GM12872 (cell line): Measurements from ENCODE around the gene SNX27.

Experiments
- CTCF ChIP-seq: IDR thresholded peaks from 3 replicates; pipeline ENCODE4 v1.5.1; 2011; ENCODE audit warnings: low read depth, mild to moderate bottlenecking, low read length, moderate library complexity; ENCODE audit not compliant: insufficient read depth

SNX27 gene

DNA sequence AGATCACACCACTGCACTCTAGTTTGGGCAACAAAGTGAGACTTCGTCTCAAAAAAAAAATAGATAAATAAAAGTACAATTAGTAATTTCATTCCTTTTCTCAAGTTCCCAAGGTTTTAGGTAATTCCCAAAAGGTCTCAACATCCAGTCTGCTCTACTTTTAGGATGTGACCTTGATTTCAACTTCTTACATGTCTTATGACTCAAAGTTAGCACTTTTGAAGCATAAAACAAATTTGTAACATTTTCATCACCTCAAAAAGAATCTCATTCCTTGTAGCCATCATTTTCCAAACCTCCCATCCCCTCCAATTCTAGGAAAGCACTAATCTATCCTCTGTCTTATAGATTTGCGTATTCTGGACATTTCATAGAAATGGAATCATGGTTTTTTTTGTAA is 32.2 kb downstream of the SNX27 start:
- no peak for TF ChIP-seq CTCF

DNA sequence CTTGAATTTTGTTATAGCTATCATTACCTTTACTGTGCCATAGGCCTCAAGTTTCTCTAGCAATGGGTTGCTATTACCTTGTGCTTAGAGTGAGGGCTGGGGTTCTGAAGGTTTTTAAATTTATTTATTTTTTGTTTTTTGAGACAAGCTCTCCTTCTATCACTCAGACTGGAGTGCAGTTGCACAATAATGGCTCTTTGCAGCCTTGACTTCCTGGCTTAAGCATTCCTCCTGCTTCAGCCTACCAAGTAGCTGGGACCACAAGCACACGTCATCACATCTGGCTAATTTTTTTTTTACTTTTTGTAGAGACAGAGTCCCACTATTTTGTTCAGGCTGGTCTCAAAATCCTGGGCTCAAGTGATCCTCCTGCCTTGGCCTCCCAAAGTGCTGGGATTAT is 41.5 kb downstream of the SNX27 start:
- no peak for TF ChIP-seq CTCF

GRCh38 chr1:151655371-151655770 is 43.5 kb downstream of the SNX27 start:
- TF ChIP-seq CTCF = no peak

- TF ChIP-seq CTCF = no peak
Observed at GRCh38 chr1:151661751-151662150, 49.9 kb downstream of the SNX27 start.

- no peak for TF ChIP-seq CTCF
Observed at GRCh38 chr1:151668090-151668489, 56.2 kb downstream of the SNX27 start.

- TF ChIP-seq CTCF = no peak
Observed at GRCh38 chr1:151673407-151673806, 61.6 kb downstream of the SNX27 start.

DNA sequence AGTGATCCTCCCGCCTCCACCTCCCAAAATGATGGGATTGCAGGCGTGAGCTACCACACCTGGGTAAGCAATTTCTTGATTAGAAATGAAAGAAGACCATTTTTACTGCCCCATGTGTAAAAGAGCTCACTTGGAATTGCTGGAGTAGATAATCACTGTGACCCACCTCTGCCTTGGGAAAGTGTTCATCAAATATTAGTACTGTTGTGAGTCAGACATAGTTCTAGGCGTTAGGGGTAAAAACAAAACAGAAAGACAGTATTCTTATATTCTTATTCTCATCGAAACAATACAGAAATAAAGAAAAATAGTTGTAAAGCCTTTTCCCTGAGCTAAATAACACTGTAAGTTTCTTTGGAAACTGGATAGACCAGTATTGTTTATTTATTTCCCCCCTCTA is 68.5 kb downstream of the SNX27 start:
- no peak for TF ChIP-seq CTCF

- no peak for TF ChIP-seq CTCF
Observed at GRCh38 chr1:151680826-151681225, 69.0 kb downstream of the SNX27 start.
